Measurements from ENCODE around the gene ZNF343. TPM values are rescaled to one million over a fixed set of nuclear protein-coding genes. Genes with fewer than 3 reads are reported as not detected.

Gene ZNF343
- total RNA-seq, 1 experiment from 2014 or later: 13.4 TPM

GRCh38 chr20:2545594-2545993 lies 36.9 kb upstream of the ZNF343 start:
- no peak overlapping the region for H3K4me3 ChIP-seq (ENCODE audit: low read depth in 2 of 2, low read length in 2 of 2)
- no peaks in the 10 kb centered on the region for H3K36me3 ChIP-seq (ENCODE audit: control insufficient read depth, insufficient read depth, low read length)
- H3K27ac ChIP-seq (ENCODE audit: low read length): no peak overlapping the region
- H3K9me3 ChIP-seq (ENCODE audit: control insufficient read depth, insufficient read depth, low read depth, low read length): no peaks in the 10 kb centered on the region
- no peak for TF ChIP-seq TCF7L2 (IDR thresholded peaks at IDR 0.05; ENCODE audit: low read depth, low read length)
- TF ChIP-seq POLR2AphosphoS5 (IDR thresholded peaks at IDR 0.05; ENCODE audit: low read depth, low read length): no peak
- TF ChIP-seq CTCF (IDR thresholded peaks at IDR 0.05): no peak
- TF ChIP-seq SIN3A (IDR thresholded peaks at IDR 0.05; ENCODE audit: borderline replicate concordance, insufficient read depth, low read depth, low read length): no peak
- TF ChIP-seq REST (IDR thresholded peaks at IDR 0.05; ENCODE audit: insufficient read depth in 1 of 2, low read depth in 2 of 2, low read length in 1 of 2): no peak
- H3K27me3 ChIP-seq (ENCODE audit: control insufficient read depth, insufficient read depth, low read length): peaks cover 20% of the 10 kb centered on the region
- intact Hi-C loops (cut with micrococcal nuclease; ENCODE audit: unreplicated experiment) (no loop called here), in situ Hi-C loops (cut with HindIII; ENCODE audit: low pct_unique_long_range_greater_than_20kb, low sequenced_read_pairs) (no loop called here)
- DNase-seq (ENCODE audit: low read depth, low spot score): no peak
- CTCF ChIA-PET: no interaction called here
- ATAC-seq: no peak
- no peaks in the 10 kb centered on the region for H3K4me1 ChIP-seq (ENCODE audit: control insufficient read depth, insufficient read depth, low read length)
- POLR2A ChIA-PET: no interaction called here
- BruUV-seq (replicated peaks): no TSS peak

GRCh38 chr20:2544211-2544610 lies 35.5 kb upstream of the ZNF343 start:
- no peak overlapping the region for H3K27ac ChIP-seq (ENCODE audit: low read length)
- no peak overlapping the region for H3K4me3 ChIP-seq (ENCODE audit: low read depth in 2 of 2, low read length in 2 of 2)
- H3K9me3 ChIP-seq (ENCODE audit: control insufficient read depth, insufficient read depth, low read depth, low read length): no peaks in the 10 kb centered on the region
- TF ChIP-seq SIN3A (IDR thresholded peaks at IDR 0.05; ENCODE audit: borderline replicate concordance, insufficient read depth, low read depth, low read length) (no peak), CTCF (IDR thresholded peaks at IDR 0.05) (no peak), POLR2AphosphoS5 (IDR thresholded peaks at IDR 0.05; ENCODE audit: low read depth, low read length) (no peak), TCF7L2 (IDR thresholded peaks at IDR 0.05; ENCODE audit: low read depth, low read length) (no peak), REST (IDR thresholded peaks at IDR 0.05; ENCODE audit: insufficient read depth in 1 of 2, low read depth in 2 of 2, low read length in 1 of 2) (no peak)
- in situ Hi-C loops (cut with HindIII; ENCODE audit: low pct_unique_long_range_greater_than_20kb, low sequenced_read_pairs) (no loop called here), intact Hi-C loops (cut with micrococcal nuclease; ENCODE audit: unreplicated experiment) (no loop called here)
- no TSS peak for BruUV-seq (replicated peaks)
- ATAC-seq (no peak), DNase-seq (ENCODE audit: low read depth, low spot score) (no peak)
- peaks cover 18% of the 10 kb centered on the region for H3K27me3 ChIP-seq (ENCODE audit: control insufficient read depth, insufficient read depth, low read length)
- no peaks in the 10 kb centered on the region for H3K36me3 ChIP-seq (ENCODE audit: control insufficient read depth, insufficient read depth, low read length)
- POLR2A ChIA-PET: no interaction called here
- CTCF ChIA-PET: interaction anchor here (0.7 kb wide), 1 partner anchor 122 kb away, joined by 3 read pairs; no protein-coding TSS in a partner anchor
- H3K4me1 ChIP-seq (ENCODE audit: control insufficient read depth, insufficient read depth, low read length): no peaks in the 10 kb centered on the region
